Stomach (tissue), 4 donors: ENCODE data around the gene SERTAD2.

Source experiments
- CTCF ChIP-seq, 7 experiments: fragments of 450-650 bp in 4 of 7; fragments of 200-600 bp in 3 of 7; sonication (generic) in 3 of 7; IDR thresholded peaks; one replicate each; pipeline ENCODE4 v1.5.1; 2016 to 2019; ENCODE audit warnings: antibody characterized with exemption in 7 of 7, control low read depth in 2 of 7, mild to moderate bottlenecking in 1 of 7
- POLR2A ChIP-seq, 4 donors: fragments of 450-650 bp; IDR thresholded peaks; one replicate each; pipeline ENCODE4 v1.6.1; 2016; ENCODE audit warnings: antibody characterized with exemption in 4 of 4, control low read depth in 2 of 4, mild to moderate bottlenecking in 1 of 4, moderate library complexity in 1 of 4
- POLR2AphosphoS5 ChIP-seq, 3 donors: sonication (generic); formaldehyde crosslinking; IDR thresholded peaks; one replicate each; pipeline ENCODE4 v1.6.1; 2016; ENCODE audit warnings: antibody characterized with exemption in 3 of 3

GRCh38 chr2:64620661-64621060, 33.1 kb downstream of the SERTAD2 start:
- no peak for TF ChIP-seq CTCF (IDR thresholded peaks at IDR 0.05)
- no peak for TF ChIP-seq POLR2A (IDR thresholded peaks at IDR 0.05)
- TF ChIP-seq POLR2AphosphoS5 (IDR thresholded peaks at IDR 0.05) = no peak
